Gastrocnemius medialis (tissue), 4 donors: ENCODE results near the gene GARIN5A.

Experiments used
- CTCF ChIP-seq, 5 experiments: fragments of 450-650 bp in 3 of 5; fragments of 200-600 bp in 2 of 5; sonication (generic) in 2 of 5; IDR thresholded peaks in 4 of 5; conservative IDR thresholded peaks in 1 of 5; 1 replicate in 4 of 5; 2 replicates in 1 of 5; pipeline ENCODE4 v1.5.1; 2016 to 2019; ENCODE audit warnings: antibody characterized with exemption in 5 of 5, mild to moderate bottlenecking in 3 of 5, moderate library complexity in 3 of 5
- POLR2A ChIP-seq, 2 donors: fragments of 450-650 bp; IDR thresholded peaks; one replicate each; pipeline ENCODE4 v1.6.1; 2017; ENCODE audit warnings: antibody characterized with exemption in 2 of 2, mild to moderate bottlenecking in 2 of 2, moderate library complexity in 2 of 2

- no peak for TF ChIP-seq CTCF (IDR thresholded peaks at IDR 0.05 in 4 of 5, conservative IDR thresholded peaks at IDR 0.05 in 1 of 5)
- no peak for TF ChIP-seq POLR2A (IDR thresholded peaks at IDR 0.05)
Measured at GRCh38 chr19:50455992-50456391, 20.7 kb downstream of the GARIN5A start.
